Nephron (organoid): ENCODE data around the gene PHACTR1.
A peak's percentile ranks its signal among the peaks of the same experiment; 100 is the strongest.
"Not testable (repeated sequence)": the region's sequence is repeated elsewhere in the genome, so short reads cannot be mapped to it uniquely, and the experiment has no call there.

Experiments
- H3K27ac Mint-ChIP-seq, 3 experiments: 2 replicates each; pipeline ENCODE4 v1.8.0; 2020; ENCODE audit warnings: mixed read lengths in 3 of 3, mild to moderate bottlenecking in 2 of 3, moderate library complexity in 1 of 3
- H3K27me3 Mint-ChIP-seq: 2 replicates; pipeline ENCODE4 v1.8.0; 2021; ENCODE audit warnings: low read depth, mild to moderate bottlenecking, moderate library complexity, mixed read lengths
- H3K36me3 Mint-ChIP-seq: 2 replicates; pipeline ENCODE4 v1.8.0; 2020; ENCODE audit warnings: low read depth, mixed read lengths
- H3K4me1 Mint-ChIP-seq: 2 replicates; pipeline ENCODE4 v1.8.0; 2020; ENCODE audit warnings: mixed read lengths
- H3K4me3 Mint-ChIP-seq, 3 experiments: 2 replicates each; pipeline ENCODE4 v1.8.0; 2020; ENCODE audit warnings: mild to moderate bottlenecking in 3 of 3, mixed read lengths in 3 of 3, moderate library complexity in 2 of 3
- H3K9me3 Mint-ChIP-seq: 2 replicates; pipeline ENCODE4 v1.8.0; 2020; ENCODE audit warnings: mixed read lengths
- TF ChIP-seq, protein P1 (sequence below), 3 experiments: fragments of 200-600 bp; sonication (generic); IDR thresholded peaks; one replicate each; pipeline ENCODE4 v1.5.0; 2021; ENCODE audit warnings: antibody characterized with exemption in 3 of 3; ENCODE audit not compliant: unreplicated experiment in 3 of 3

The PHACTR1 gene

GRCh38 chr6:13241364-13241763, 524.8 kb downstream of the PHACTR1 start:
- no peak overlapping the region for H3K4me3 Mint-ChIP-seq
- peaks cover 4% of the 10 kb centered on the region for H3K27me3 Mint-ChIP-seq
- TF ChIP-seq, protein P1, sequence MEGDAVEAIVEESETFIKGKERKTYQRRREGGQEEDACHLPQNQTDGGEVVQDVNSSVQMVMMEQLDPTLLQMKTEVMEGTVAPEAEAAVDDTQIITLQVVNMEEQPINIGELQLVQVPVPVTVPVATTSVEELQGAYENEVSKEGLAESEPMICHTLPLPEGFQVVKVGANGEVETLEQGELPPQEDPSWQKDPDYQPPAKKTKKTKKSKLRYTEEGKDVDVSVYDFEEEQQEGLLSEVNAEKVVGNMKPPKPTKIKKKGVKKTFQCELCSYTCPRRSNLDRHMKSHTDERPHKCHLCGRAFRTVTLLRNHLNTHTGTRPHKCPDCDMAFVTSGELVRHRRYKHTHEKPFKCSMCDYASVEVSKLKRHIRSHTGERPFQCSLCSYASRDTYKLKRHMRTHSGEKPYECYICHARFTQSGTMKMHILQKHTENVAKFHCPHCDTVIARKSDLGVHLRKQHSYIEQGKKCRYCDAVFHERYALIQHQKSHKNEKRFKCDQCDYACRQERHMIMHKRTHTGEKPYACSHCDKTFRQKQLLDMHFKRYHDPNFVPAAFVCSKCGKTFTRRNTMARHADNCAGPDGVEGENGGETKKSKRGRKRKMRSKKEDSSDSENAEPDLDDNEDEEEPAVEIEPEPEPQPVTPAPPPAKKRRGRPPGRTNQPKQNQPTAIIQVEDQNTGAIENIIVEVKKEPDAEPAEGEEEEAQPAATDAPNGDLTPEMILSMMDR (IDR thresholded peaks at IDR 0.05; ENCODE audit: unreplicated experiment in 3 of 3) = no peak
- peaks cover 3% of the 10 kb centered on the region for H3K9me3 Mint-ChIP-seq
- H3K27ac Mint-ChIP-seq = no peak overlapping the region
- no peaks in the 10 kb centered on the region for H3K36me3 Mint-ChIP-seq
- no peaks in the 10 kb centered on the region for H3K4me1 Mint-ChIP-seq

GRCh38 chr6:13242178-13242577, 525.6 kb downstream of the PHACTR1 start:
- H3K36me3 Mint-ChIP-seq = no peaks in the 10 kb centered on the region
- peaks cover 4% of the 10 kb centered on the region for H3K27me3 Mint-ChIP-seq
- H3K4me3 Mint-ChIP-seq = no peak overlapping the region
- peak overlapping the region in 1 of 3 experiments; percentile 63 for H3K27ac Mint-ChIP-seq
- TF ChIP-seq, protein P1 (IDR thresholded peaks at IDR 0.05; ENCODE audit: unreplicated experiment in 3 of 3) = no peak
- H3K9me3 Mint-ChIP-seq = peaks cover 3% of the 10 kb centered on the region
- H3K4me1 Mint-ChIP-seq = no peaks in the 10 kb centered on the region

- no peaks in the 10 kb centered on the region for H3K4me1 Mint-ChIP-seq
- H3K4me3 Mint-ChIP-seq = no peak overlapping the region
- no peaks in the 10 kb centered on the region for H3K36me3 Mint-ChIP-seq
- H3K27me3 Mint-ChIP-seq = peaks cover 4% of the 10 kb centered on the region
- H3K27ac Mint-ChIP-seq = peak overlapping the region in 1 of 3 experiments; percentile 63
- TF ChIP-seq, protein P1 (IDR thresholded peaks at IDR 0.05; ENCODE audit: unreplicated experiment in 3 of 3) = no peak
- H3K9me3 Mint-ChIP-seq = peaks cover 3% of the 10 kb centered on the region
Observed at GRCh38 chr6:13242590-13242989, 526.0 kb downstream of the PHACTR1 start.

- peaks cover 4% of the 10 kb centered on the region for H3K27me3 Mint-ChIP-seq
- H3K4me1 Mint-ChIP-seq = peaks cover 3% of the 10 kb centered on the region
- H3K36me3 Mint-ChIP-seq = no peaks in the 10 kb centered on the region
- H3K9me3 Mint-ChIP-seq = peaks cover 3% of the 10 kb centered on the region
- peak overlapping the region in 1 of 3 experiments; percentile 63 for H3K27ac Mint-ChIP-seq
- TF ChIP-seq, protein P1 (IDR thresholded peaks at IDR 0.05; ENCODE audit: unreplicated experiment in 3 of 3) = no peak
- H3K4me3 Mint-ChIP-seq = no peak overlapping the region
Observed at GRCh38 chr6:13243033-13243432, 526.5 kb downstream of the PHACTR1 start.

GRCh38 chr6:13243745-13244144, 527.2 kb downstream of the PHACTR1 start:
- H3K36me3 Mint-ChIP-seq, H3K9me3 Mint-ChIP-seq, H3K4me3 Mint-ChIP-seq, H3K27ac Mint-ChIP-seq, H3K27me3 Mint-ChIP-seq: not testable (repeated sequence)
- H3K4me1 Mint-ChIP-seq = peaks cover 10% of the 10 kb centered on the region

- Mint-ChIP-seq H3K4me1 (peaks cover 27% of the 10 kb centered on the region), H3K27ac (peak overlapping the region in 2 of 3 experiments; percentile 20 to 41), H3K9me3 (no peaks in the 10 kb centered on the region), H3K27me3 (peaks cover 4% of the 10 kb centered on the region), H3K36me3 (peaks cover 3% of the 10 kb centered on the region), H3K4me3 (no peak overlapping the region)
- TF ChIP-seq, protein P1 (IDR thresholded peaks at IDR 0.05; ENCODE audit: unreplicated experiment in 3 of 3) = no peak
Observed at GRCh38 chr6:13247627-13248026, 531.1 kb downstream of the PHACTR1 start.
